Pons (tissue), 1 donor: ENCODE results near the gene PSMB11.
"Not testable (repeated sequence)": the region's sequence is repeated elsewhere in the genome, so short reads cannot be mapped to it uniquely, and the experiment has no call there.

Experiments used
- DNase-seq: peaks from one replicate; pipeline ENCODE4 v3.0.0-alpha.2; 2016; ENCODE audit warnings: low spot score

PSMB11 gene

GRCh38 chr14:23042162-23042965 is at the start of gene PSMB11:
TSS of gene PSMB11 (plus strand) at chr14:23042212. CDS start at chr14:23042226, 14 bp downstream.
- DNase-seq = no peak

GRCh38 chr14:22993517-22993916 is 48.5 kb upstream of the PSMB11 start:
- no peak for DNase-seq

- peak; percentile 20 for DNase-seq
These were observed 47.2 kb upstream of the PSMB11 start for GRCh38 chr14:22994762-22995275.

GRCh38 chr14:22995889-22996625 is 46.0 kb upstream of the PSMB11 start:
- DNase-seq = no peak

- DNase-seq = no peak
These were observed 45.0 kb upstream of the PSMB11 start for GRCh38 chr14:22996768-22997654.

GRCh38 chr14:22997676-22998323 is 44.2 kb upstream of the PSMB11 start:
- no peak for DNase-seq

GRCh38 chr14:22998329-22999012 is 43.5 kb upstream of the PSMB11 start:
- DNase-seq = no peak

- DNase-seq = no peak
These were observed 41.2 kb upstream of the PSMB11 start for GRCh38 chr14:23000860-23001259.

GRCh38 chr14:23002592-23002991 is 39.4 kb upstream of the PSMB11 start:
- DNase-seq = no peak

GRCh38 chr14:23004274-23004673 is 37.7 kb upstream of the PSMB11 start:
- not testable (repeated sequence) for DNase-seq

- DNase-seq = no peak
These were observed 36.4 kb upstream of the PSMB11 start for GRCh38 chr14:23005451-23006187.

GRCh38 chr14:23006188-23006534 is 35.9 kb upstream of the PSMB11 start:
- DNase-seq = no peak

GRCh38 chr14:23006544-23007419 is 35.2 kb upstream of the PSMB11 start:
- DNase-seq = peak; percentile 99

- no peak for DNase-seq
These were observed 33.2 kb upstream of the PSMB11 start for GRCh38 chr14:23008831-23009230.

GRCh38 chr14:23009483-23009938 is 32.5 kb upstream of the PSMB11 start:
- no peak for DNase-seq

- peak; percentile 69 for DNase-seq
These were observed 31.9 kb upstream of the PSMB11 start, which contains the start of gene C14orf93 for GRCh38 chr14:23009939-23010726. TSS of gene C14orf93 (minus strand) at chr14:23010143. CDS start at chr14:22999023, 11,120 bp downstream.

GRCh38 chr14:23013054-23013748 is 28.8 kb upstream of the PSMB11 start:
- DNase-seq = no peak

- not testable (repeated sequence) for DNase-seq
These were observed 28.3 kb upstream of the PSMB11 start for GRCh38 chr14:23013749-23014054.
